Dedifferentiated amniotic fluid mesenchymal stem cell (primary cell): ENCODE data around the gene GRWD1.

ENCODE experiments used
- DNase-seq: peaks from one replicate; pipeline ENCODE4 v3.0.0-alpha.2; 2016; ENCODE audit errors: extremely low spot score

The GRWD1 gene

DNA sequence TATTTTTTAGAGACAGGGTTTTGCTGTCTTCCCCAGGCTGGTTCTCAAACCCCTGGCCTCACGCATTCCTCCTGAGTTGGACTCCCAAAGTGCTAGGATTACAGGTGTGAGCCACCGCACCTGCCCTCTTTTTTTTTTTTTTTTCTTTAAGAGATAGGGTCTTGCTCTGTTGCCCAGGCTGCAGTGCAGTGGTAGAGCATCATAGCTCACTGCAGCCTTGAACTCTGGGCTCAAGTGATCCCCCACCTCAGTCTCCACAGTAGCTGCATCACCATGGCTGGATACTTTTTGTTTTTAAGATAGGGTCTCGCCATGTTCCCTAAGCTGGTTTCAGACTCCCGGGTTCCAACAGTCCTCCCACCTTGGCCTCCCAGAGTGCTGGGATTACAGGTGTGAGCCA, 11.1 kb downstream of the GRWD1 start:
- no peak for DNase-seq

GRCh38 chr19:48458016-48458415, 12.2 kb downstream of the GRWD1 start:
- DNase-seq, result no peak

- no peak for DNase-seq
These were observed 15.8 kb downstream of the GRWD1 start for GRCh38 chr19:48461651-48461981.

- no peak for DNase-seq
These were observed 16.3 kb downstream of the GRWD1 start for GRCh38 chr19:48461982-48462655.

DNA sequence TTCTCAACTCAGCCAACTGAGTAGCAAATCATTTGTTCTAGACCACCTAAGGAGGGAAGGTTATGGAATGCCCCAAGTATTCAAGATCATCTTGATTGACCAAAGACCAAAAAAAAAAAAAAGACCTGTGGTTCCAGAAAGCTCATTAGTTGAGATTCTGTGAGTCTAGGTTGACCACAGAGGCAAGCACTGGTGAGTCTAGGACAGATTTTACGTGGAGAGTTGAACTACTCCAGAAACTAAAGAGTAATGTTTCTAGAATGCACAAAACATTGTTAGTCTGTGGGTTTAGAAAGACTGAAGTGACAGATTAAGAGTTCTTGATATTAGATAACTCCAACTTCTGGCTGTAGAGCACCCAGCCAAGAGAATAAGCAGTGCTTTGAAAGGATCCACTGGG, 19.4 kb downstream of the GRWD1 start:
- no peak for DNase-seq

DNA sequence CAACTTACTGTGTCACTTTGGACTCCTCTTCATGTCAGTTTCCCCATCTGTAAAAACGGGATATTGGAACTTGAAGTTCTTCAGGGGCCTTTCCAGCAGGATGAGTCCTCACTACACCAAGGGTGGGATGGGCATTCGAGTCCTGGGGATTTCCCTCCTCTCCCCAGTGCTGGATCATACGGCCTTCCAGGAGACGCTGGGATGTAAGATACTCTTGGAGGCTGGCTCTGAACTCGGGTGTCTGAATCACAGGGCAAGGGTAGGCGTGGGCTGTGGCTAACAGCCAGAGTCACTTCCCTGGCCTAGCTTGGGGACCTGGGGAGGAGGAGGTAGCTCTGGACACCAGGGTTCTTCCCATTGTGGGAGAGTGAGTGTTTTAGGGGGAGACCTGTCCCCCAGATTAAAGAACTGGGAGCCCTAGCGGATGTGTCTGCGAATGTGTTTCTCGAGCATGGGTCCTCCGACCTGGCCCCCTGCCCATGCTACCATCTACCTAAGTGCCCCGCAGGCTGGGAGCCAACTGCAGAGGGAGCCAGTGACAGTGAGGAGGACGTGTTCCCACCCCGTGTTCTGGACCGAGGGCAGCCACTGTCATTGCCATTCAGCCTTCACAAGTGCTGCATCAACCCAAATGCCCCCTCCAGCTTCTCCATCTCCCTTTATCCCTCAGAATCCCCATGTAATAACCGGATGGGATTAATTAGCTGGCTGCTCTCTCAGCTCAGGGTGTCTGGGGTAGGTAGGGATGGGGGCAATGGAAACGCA, 21.0 kb downstream of the GRWD1 start:
- no peak for DNase-seq

DNA sequence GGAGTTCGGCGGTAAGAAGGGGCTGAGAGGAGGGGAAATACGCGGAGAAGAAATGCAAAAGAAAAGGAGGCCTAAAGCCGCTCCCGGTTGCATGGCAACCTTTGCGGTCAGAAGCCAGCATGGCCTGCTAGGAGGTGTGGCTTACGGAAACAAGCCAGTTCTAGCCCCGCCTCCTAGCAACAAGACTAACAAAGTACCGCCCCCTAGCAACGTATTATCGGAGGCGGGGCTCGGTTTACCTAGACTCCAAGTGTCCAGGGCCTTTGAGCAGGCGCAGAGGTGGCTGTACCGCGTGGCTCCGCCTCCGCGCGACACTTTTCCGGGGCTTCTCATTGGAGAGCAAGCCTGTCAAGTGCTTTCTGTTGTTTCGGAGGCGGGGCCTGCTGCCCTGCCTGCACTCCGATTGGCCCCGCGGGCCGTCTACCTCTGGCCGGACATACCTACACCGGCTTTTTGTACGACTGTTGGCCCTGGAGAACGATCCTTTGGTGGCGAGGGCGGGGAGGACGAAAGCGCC, 23.0 kb downstream of the GRWD1 start:
- DNase-seq, result peak; percentile 100

DNA sequence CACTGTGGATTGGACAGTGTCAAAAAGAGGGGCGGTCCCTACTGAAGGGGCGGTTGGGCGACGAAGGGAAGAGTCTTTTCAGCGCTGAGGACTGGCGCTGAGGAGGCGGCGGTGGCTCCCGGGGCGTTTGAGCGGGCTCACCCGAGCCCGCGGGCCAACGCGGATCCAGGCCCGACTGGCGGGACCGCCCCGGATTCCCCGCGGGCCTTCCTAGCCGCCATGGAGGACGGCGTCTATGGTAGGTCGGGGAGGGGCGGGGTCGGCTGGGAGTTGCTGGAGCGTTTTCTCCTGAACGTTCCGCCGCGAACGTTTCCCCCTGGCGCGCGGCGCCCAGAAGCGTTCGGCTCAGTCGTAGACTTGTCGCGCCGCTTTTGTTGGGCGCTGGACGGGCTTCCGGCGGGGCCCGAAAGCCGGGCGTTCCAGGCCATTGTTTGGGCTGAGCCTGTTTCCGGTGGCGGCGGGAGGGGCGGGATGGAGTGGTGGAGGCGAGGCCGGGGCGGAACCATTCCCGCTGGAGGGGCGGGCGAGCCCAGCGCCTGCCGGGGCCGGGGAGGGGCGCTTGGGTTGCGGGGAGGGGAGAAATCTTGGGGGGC, 23.6 kb downstream of the GRWD1 start, which contains the start of gene CYTH2:
TSS of gene CYTH2 (plus strand) at position 81 of the 593 bp plus-strand sequence. CDS start at position 220, 139 bp downstream.
- DNase-seq, result peak; percentile 81

GRCh38 chr19:48469934-48470680, 24.3 kb downstream of the GRWD1 start:
- DNase-seq, result no peak

GRCh38 chr19:48470856-48471255, 25.1 kb downstream of the GRWD1 start:
- DNase-seq, result no peak

DNA sequence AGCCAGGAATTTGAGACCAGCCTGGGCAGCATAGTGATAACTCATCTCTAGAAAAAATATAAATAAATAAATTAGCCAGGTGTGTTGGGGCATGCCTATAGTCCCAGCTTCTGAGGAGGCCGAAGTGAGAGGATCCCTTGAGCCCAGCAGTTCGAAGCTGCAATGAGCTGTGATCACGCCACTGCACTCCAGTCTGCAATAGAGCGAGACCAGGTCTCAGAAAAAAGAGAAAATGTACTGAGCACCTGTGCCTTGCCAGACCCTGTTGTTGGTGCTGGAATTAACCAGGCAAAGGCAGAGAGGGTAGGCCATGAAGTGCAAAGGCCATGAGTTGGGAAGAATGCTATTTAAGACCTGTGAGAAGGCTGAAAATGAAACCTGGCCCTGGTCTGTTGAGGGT, 26.1 kb downstream of the GRWD1 start:
- no peak for DNase-seq

- DNase-seq, result no peak
These were observed 27.6 kb downstream of the GRWD1 start for GRCh38 chr19:48473161-48473966.

DNA sequence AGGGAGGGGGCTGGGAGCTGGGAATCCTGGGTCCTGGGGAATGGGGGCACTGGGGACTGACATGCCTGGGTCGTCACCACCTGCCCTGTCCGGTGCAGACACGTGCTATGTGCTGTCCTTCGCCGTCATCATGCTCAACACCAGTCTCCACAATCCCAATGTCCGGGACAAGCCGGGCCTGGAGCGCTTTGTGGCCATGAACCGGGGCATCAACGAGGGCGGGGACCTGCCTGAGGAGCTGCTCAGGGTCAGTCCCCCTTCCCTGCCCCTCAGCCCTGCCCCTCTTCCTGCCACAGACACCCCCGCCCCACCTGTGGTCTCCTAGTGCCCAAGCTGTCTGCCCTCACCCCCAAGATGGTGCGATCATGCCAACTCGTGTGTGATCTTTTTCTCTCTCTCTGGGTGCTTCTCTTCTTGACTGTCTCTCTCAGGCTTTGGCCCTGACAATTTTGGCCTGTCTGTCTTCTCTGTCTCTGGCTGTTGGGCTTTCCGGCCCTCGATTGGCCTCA, 28.4 kb downstream of the GRWD1 start:
- no peak for DNase-seq

GRCh38 chr19:48475369-48476068, 29.7 kb downstream of the GRWD1 start:
- DNase-seq, result no peak

- no peak for DNase-seq
These were observed 30.4 kb downstream of the GRWD1 start for GRCh38 chr19:48476176-48476575.

GRCh38 chr19:48477067-48477685, 31.4 kb downstream of the GRWD1 start:
- DNase-seq, result no peak

- no peak for DNase-seq
These were observed 32.0 kb downstream of the GRWD1 start for GRCh38 chr19:48477698-48478338.

GRCh38 chr19:48478339-48479256, 32.8 kb downstream of the GRWD1 start:
- DNase-seq, result no peak
